Activated CD4-positive, CD25-positive, alpha-beta regulatory T cell (primary cell): ENCODE data around the gene ARHGAP45.
A peak's percentile ranks its signal among the peaks of the same experiment; 100 is the strongest.

Experiments
- DNase-seq, 4 experiments: peaks; one replicate each; lab custom pipeline; 2025; lab: John Stamatoyannopoulos, UW

Gene ARHGAP45

GRCh38 chr19:1054102-1055027, 12.6 kb upstream of the ARHGAP45 start:
- DNase-seq, result no peak

- DNase-seq, result no peak
Measured at GRCh38 chr19:1055028-1055425, 11.9 kb upstream of the ARHGAP45 start.

GRCh38 chr19:1055886-1056620, 10.9 kb upstream of the ARHGAP45 start:
- no peak for DNase-seq

- DNase-seq, result no peak
Measured at GRCh38 chr19:1057176-1057855, 9.7 kb upstream of the ARHGAP45 start.

GRCh38 chr19:1058112-1058511, 8.9 kb upstream of the ARHGAP45 start:
- DNase-seq, result no peak

GRCh38 chr19:1060689-1061088, 6.3 kb upstream of the ARHGAP45 start:
- DNase-seq, result no peak

- DNase-seq, result no peak
Measured at GRCh38 chr19:1061987-1062386, 5.0 kb upstream of the ARHGAP45 start.

- DNase-seq, result no peak
Measured at GRCh38 chr19:1062387-1063029, 4.5 kb upstream of the ARHGAP45 start.

GRCh38 chr19:1063030-1063908, 3.7 kb upstream of the ARHGAP45 start:
- peak in 3 of 4 experiments; percentile 32 to 40 (median 34) for DNase-seq

- no peak for DNase-seq
Measured at GRCh38 chr19:1063909-1064660, 2.9 kb upstream of the ARHGAP45 start.

GRCh38 chr19:1064661-1065605, 2.0 kb upstream of the ARHGAP45 start:
- DNase-seq, result peak in 3 of 4 experiments; percentile 46 to 67 (median 58)

GRCh38 chr19:1065606-1066109, 1.3 kb upstream of the ARHGAP45 start:
- DNase-seq, result no peak

- no peak for DNase-seq
Measured at GRCh38 chr19:1066251-1066747, 668 bp upstream of the ARHGAP45 start.

- peak; percentile 53 to 59 (median 56) for DNase-seq
Measured at GRCh38 chr19:1067341-1067957, 482 bp downstream of the ARHGAP45 start.

- peak in 3 of 4 experiments; percentile 24 to 76 (median 67) for DNase-seq
Measured at GRCh38 chr19:1068009-1069001, 1.3 kb downstream of the ARHGAP45 start.

- peak in 2 of 4 experiments; percentile 56 to 72 for DNase-seq
Measured at GRCh38 chr19:1069009-1069779, 2.2 kb downstream of the ARHGAP45 start.
